HG02759 (cell line): ENCODE results near the gene KCNMB3.
"Not testable (repeated sequence)": the region's sequence is repeated elsewhere in the genome, so short reads cannot be mapped to it uniquely, and the experiment has no call there.

ENCODE experiments used
- ATAC-seq: cut with Tn5 transposase; IDR thresholded peaks from one replicate; pipeline ENCODE4 v1.9.1; 2021; ENCODE audit warnings: mild to moderate bottlenecking, moderate library complexity; ENCODE audit not compliant: unreplicated experiment

KCNMB3 gene

GRCh38 chr3:179250803-179251476 lies at the start of gene KCNMB3:
TSS of gene KCNMB3 (minus strand) at chr3:179251114. CDS start at chr3:179250990, 124 bp downstream.
- no peak for ATAC-seq

DNA sequence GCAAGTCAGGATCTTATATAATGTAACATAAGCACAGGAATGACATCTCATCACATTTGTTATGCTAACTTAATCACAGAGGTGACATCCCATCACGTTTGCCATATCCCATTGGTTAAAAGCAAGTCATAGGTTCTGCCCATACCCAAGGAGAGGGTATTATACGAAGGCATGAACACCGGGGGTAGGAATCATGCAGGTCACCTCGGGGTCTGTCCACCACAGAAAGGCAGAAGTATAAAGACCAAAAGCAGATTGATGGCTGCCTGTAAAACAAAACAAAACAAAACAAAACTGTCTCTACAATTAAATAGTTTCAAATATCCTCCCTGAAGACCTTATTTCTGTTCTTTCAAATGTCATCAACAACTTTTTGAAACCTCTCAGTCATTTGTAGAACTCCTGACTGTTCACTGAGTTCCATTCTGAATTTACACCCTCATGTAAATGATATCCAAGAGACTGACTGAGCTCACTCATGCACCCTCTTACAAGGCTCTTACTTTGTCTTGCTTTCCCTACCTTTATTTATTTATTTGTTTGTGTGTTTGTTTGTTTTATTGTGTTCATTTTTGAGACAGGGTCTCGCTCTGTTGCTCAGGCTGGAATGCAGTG lies 49.2 kb upstream of the KCNMB3 start:
- ATAC-seq, result no peak

DNA sequence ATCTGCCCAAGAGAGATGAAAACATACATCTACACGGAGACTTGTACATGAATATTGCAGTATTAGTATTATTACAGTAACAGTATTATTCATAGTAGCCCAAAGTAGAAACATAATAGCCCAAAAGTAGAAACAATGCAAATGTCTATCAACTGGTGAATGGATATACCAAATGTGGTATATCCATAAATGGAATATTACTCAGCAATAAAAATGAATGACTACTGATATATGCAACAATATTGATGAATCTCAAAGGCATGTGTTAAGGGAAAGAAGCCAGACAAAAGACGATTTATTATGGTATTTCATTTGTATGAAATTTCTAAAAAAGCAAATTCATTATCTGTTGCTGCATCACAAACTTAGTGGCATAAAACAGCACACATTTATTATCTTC lies 48.4 kb upstream of the KCNMB3 start:
- no peak for ATAC-seq

DNA sequence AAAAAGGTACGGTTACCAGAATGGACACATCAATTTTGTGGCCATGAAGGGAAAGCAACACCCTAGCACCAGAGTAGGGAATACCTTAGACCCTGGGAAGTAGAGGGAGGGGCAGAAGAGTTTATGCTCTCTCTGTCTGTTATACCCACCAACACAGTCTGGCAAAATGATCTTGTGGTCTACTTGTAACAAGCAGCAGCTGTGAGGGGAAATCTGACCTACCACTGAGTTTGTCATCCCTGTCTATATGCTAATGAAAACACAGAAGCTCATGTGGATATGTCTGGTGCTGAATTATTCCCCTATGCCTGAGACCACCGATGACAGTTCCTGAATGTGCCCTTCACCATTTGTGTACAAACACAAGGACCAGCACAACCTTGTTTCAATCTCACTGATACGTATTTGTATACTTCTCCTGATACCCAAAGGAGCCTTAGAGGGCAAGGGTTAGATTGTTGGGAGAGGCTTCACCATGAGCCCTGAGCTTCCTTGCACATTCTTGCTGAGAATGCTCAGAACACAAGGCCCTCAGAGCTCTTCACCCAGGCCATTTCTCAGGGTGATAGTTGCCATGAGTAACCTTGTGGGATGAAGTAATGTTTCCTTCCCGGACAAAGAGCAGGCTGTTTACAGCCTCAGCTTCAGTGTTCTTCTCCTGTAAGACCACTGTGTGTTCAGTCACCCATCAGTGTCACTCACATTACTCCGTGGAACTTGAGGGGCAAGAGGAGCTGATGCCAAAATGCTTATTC lies 47.2 kb upstream of the KCNMB3 start:
- no peak for ATAC-seq

DNA sequence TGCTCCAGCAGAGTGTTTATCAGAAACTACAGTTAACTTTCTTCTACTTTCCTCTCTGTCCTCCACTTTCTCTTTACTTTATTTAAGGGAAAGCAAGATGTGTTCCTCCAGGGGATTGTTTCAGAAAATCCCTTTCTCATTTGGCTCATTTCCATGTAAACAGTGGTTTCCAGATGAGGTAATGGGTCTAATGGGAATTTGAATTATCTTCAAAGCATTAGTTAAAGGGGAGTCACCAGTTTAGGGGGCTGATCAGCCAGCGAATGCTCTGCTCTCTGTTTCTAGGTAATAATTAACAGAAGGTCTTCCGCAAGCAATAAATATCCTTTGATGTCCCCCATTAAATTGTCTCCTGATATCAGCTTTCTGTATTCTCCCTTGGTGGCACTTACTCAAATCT lies 41.5 kb upstream of the KCNMB3 start:
- ATAC-seq, result no peak

- ATAC-seq, result no peak
Measured at GRCh38 chr3:179289295-179289694, 38.4 kb upstream of the KCNMB3 start.

DNA sequence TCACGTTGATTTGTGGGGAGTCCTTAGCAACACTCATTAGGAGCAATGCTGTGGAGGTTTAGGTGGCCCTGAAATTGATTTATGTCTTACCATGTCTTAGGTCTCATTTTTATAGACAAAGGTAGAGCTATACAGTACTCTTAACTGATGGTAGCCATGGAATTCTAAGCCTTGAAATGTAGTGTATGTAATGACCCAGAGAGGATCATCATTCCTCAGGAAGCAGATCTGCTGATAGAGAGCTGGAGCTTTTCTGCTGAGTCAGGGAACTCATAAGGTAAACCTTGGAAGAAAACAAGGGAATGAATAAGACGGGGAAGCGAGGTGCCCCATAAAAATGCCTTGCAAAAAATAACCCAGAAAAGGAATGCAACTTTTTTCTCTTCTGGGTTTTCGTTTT lies 37.9 kb upstream of the KCNMB3 start:
- no peak for ATAC-seq

DNA sequence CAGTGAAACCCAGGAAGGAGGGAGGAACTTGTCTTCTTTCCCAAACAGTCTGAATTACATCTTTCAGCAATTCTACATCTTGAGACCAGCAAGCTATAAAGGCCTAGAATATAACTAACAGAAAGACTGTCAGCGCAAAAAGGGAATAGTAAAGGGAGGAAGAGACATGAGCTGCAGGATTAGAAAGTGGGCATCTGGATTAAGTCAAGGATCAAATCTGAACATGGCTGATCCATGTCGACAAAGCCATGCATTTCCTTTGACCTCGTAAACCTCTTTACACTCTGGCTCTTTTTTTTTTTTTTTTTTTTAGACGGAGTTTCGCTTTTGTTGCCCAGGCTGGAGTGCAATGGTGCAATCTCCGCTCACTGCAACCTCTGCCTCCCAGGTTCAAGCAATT lies 35.4 kb upstream of the KCNMB3 start:
- ATAC-seq, result no peak

DNA sequence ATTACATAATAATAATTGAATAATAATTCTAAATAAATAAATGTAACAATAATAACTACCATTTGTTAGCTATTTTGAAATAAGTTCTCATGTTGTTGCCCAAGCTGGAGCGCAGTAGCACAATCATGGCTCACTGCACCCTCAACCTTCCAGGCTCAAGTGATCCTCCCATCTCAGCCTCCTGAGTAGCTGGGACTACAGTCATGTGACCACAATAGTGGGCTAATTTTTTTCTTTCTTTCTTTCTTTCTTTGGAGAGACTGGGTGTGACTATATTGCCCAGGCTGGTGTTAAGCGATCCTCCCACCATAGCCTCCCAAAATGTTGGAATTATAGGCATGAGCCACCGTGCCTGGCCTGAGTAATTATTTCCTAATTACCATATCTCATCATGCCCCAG lies 30.9 kb upstream of the KCNMB3 start:
- no peak for ATAC-seq

DNA sequence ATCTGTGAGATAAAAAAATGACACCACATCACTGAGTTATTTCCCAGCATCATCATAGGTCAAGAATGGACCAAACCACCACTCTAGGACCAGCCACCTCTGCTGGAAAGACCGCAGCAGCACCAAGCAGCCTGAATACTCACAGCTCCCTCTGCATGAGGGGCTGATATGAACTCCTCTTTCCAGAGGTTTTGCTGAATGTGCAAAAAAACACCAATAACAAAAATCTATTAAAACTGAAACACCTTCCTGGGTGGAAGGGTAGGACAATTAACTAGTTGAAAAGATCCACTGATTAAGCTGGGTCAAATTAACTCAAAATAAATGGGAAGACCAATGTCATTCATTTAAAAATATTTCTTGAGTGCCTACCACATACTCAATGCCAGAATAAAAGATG lies 28.9 kb upstream of the KCNMB3 start:
- no peak for ATAC-seq

- ATAC-seq, result no peak
Measured at GRCh38 chr3:179278932-179279693, 28.2 kb upstream of the KCNMB3 start.

GRCh38 chr3:179278151-179278550 lies 27.2 kb upstream of the KCNMB3 start:
- ATAC-seq, result no peak

DNA sequence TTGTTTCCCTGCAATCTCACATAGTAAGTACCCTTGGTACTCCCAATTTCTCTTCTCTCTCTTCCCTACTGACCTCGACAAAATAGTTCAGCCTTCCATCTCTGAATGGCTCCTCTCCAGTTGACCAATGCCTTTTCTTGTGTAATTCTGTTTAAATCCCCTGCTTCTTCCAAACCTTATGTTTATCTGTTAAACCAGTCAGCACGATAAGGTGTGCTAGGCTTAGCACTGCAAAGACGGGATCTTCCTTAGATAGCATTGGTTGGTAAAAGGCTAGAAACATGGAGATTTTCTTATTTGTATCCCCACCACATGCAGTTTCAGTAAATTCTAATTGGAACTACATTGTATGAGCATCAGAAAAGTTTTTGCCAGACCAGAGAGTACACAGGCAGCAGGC lies 25.8 kb upstream of the KCNMB3 start:
- no peak for ATAC-seq

- no peak for ATAC-seq
Measured at GRCh38 chr3:179276001-179276400, 25.1 kb upstream of the KCNMB3 start.

DNA sequence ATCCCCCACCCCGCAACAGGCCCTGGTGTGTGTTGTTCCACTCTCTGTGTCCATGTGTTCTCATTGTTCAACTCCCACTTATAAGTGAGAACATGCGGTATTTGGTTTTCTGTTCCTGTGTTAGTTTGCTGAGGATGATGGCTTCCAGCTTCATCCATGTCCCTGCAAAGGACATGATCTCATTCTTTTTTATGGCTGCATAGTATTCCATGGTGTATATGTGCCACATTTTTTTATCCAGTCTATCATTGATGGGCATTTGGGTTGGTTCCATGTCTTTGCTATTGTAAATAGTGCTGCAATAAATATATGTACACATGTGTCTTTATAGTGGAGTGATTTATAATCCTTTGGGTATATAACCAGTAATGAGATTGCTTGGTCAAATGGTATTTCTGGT lies 23.5 kb upstream of the KCNMB3 start:
- ATAC-seq, result not testable (repeated sequence)

- ATAC-seq, result no peak
Measured at GRCh38 chr3:179272385-179272784, 21.5 kb upstream of the KCNMB3 start.

GRCh38 chr3:179269152-179269707 lies 18.3 kb upstream of the KCNMB3 start:
- ATAC-seq, result no peak

- ATAC-seq, result no peak
Measured at GRCh38 chr3:179268400-179269051, 17.6 kb upstream of the KCNMB3 start.

DNA sequence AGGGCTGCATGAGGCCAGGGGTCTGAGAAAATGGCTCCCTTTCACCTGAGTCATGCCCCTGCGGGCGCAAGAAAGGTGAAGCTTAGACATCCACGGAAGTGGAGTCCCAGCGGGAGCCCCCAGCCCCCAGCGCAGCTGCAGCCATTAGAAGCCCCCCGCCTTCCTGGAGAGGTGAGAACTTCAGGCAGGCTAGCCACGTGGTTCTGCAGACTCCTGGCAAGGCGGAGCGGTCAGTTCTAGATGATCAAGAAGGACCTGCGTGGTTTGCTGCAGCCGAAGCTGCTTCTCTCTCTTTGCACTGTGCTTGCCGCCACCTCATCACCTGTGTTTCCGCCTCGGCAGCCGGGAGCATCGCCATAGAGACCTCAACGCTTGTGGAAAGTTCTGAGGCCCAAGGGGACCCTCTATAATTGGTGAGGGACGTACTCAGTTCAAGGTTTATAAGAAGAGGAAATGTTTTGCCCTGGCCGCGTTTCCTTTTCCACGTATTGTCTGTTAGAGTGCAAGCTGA lies 15.8 kb upstream of the KCNMB3 start:
- ATAC-seq, result no peak

- peak; percentile 46 for ATAC-seq
Measured at GRCh38 chr3:179265875-179266274, 15.0 kb upstream of the KCNMB3 start.
